H1 (cell line): Measurements from ENCODE around the gene LRBA. TPM values are rescaled to one million over a fixed set of nuclear protein-coding genes. Genes with fewer than 3 reads are reported as not detected.

ENCODE experiments used
- CTCF ChIA-PET: fragments of 300-600 bp; sonication (Branson Sonifier 250); formaldehyde crosslinking; loops from one replicate; lab custom pipeline; 2021; ENCODE audit not compliant: partially characterized antibody; lab: Charles Lee
- POLR2A ChIA-PET: fragments of 300-600 bp; sonication (Branson Sonifier 250); formaldehyde crosslinking; loops from one replicate; lab custom pipeline; 2021; ENCODE audit warnings: inconsistent platforms; ENCODE audit not compliant: partially characterized antibody; lab: Charles Lee
- DNase-seq, 2 experiments: peaks; one replicate each; pipeline versions ENCODE4 v3.0.0 to v3.0.0-alpha.2; 2010 to 2022; ENCODE audit warnings: low spot score in 2 of 2, low read depth in 1 of 2, mixed read lengths in 1 of 2
- FAIRE-seq: peaks from 2 replicates; lab custom pipeline; 2011; peaks lifted over from hg19 to GRCh38; lab: Jason Lieb, UNC
- H2AFZ ChIP-seq: 2 replicates; pipeline ENCODE4 v1.8.1; 2012; ENCODE audit warnings: low read length, inconsistent platforms
- H2AK5ac ChIP-seq: 2 replicates; pipeline ENCODE4 v1.6.1; 2013; ENCODE audit warnings: low read depth, low read length
- H2BK120ac ChIP-seq: replicated peaks from 2 replicates; pipeline ENCODE3; 2013; ENCODE audit warnings: low read depth, low read length, inconsistent platforms
- H2BK12ac ChIP-seq: 2 replicates; pipeline ENCODE4 v1.6.1; 2013; ENCODE audit warnings: low read depth, low read length
- H2BK15ac ChIP-seq: 2 replicates; pipeline ENCODE4 v1.6.1; 2013; ENCODE audit warnings: low read length
- H2BK20ac ChIP-seq: 2 replicates; pipeline ENCODE4 v1.6.1; 2013; ENCODE audit warnings: low read length
- H2BK5ac ChIP-seq: 2 replicates; pipeline ENCODE4 v1.6.1; 2013; ENCODE audit warnings: low read depth, low read length
- H3K14ac ChIP-seq: 2 replicates; pipeline ENCODE4 v1.6.1; 2013; ENCODE audit warnings: inconsistent platforms; ENCODE audit not compliant: insufficient read length
- H3K18ac ChIP-seq: 2 replicates; pipeline ENCODE4 v1.6.1; 2013; ENCODE audit warnings: low read length; ENCODE audit errors: extremely low read depth
- H3K23ac ChIP-seq: 2 replicates; pipeline ENCODE4 v1.6.1; 2013; ENCODE audit warnings: inconsistent platforms; ENCODE audit not compliant: insufficient read length
- H3K23me2 ChIP-seq: 2 replicates; pipeline ENCODE4 v1.6.1; 2013; ENCODE audit warnings: low read depth, low read length
- H3K27ac ChIP-seq: 2 replicates; pipeline ENCODE4 v1.6.1; 2011; ENCODE audit warnings: low read depth, low read length, inconsistent platforms
- H3K27me3 ChIP-seq, 4 experiments: replicated peaks in 1 of 4; 1 replicate in 1 of 4; 2 replicates in 3 of 4; pipeline versions ENCODE4 v1.6.1 to v1.8.1; 2011 to 2013; ENCODE audit warnings: low read length in 3 of 4, mild to moderate bottlenecking in 3 of 4, inconsistent platforms in 2 of 4, mixed read lengths in 2 of 4, moderate library complexity in 1 of 4; ENCODE audit not compliant: control insufficient read depth in 3 of 4, insufficient read depth in 3 of 4; ENCODE audit errors: extremely low read depth in 1 of 4
- H3K36me3 ChIP-seq, 4 experiments: 2 replicates each; pipeline versions ENCODE4 v1.6.1 to v1.8.1; 2011 to 2013; ENCODE audit warnings: mild to moderate bottlenecking in 4 of 4, low read length in 3 of 4, moderate library complexity in 2 of 4, control low read depth in 1 of 4, inconsistent platforms in 1 of 4; ENCODE audit not compliant: insufficient read depth in 4 of 4, control insufficient read depth in 2 of 4
- H3K4ac ChIP-seq: replicated peaks from 2 replicates; pipeline ENCODE3; 2013; ENCODE audit warnings: low read length, low read depth, mixed read lengths, inconsistent platforms; ENCODE audit not compliant: insufficient read length
- H3K4me1 ChIP-seq, 4 experiments: replicated peaks in 1 of 4; 1 replicate in 1 of 4; 2 replicates in 3 of 4; pipeline versions ENCODE4 v1.6.1 to v1.8.1; 2011 to 2013; ENCODE audit warnings: low read length in 3 of 4, inconsistent platforms in 2 of 4, mixed read lengths in 1 of 4; ENCODE audit not compliant: insufficient read depth in 4 of 4, control insufficient read depth in 3 of 4
- H3K4me2 ChIP-seq, 2 experiments: 2 replicates each; pipeline versions ENCODE4 v1.6.1 to v1.8.1; 2011 to 2013; ENCODE audit warnings: low read depth in 2 of 2, low read length in 2 of 2, control low read depth in 1 of 2, inconsistent platforms in 1 of 2, mild to moderate bottlenecking in 1 of 2; ENCODE audit not compliant: insufficient read depth in 1 of 2
- H3K4me3 ChIP-seq, 4 experiments: fragments of 200-600, 300-600 bp in 1 of 4; sonication (generic), shearing (Covaris generic), sonication (Bioruptor Twin) in 1 of 4; 2 replicates each; pipeline versions ENCODE4 v1.5.1 to v1.8.1; 2011 to 2016; ENCODE audit warnings: low read length in 4 of 4, low read depth in 3 of 4, control low read depth in 2 of 4, inconsistent platforms in 2 of 4, mild to moderate bottlenecking in 2 of 4, mixed read lengths in 1 of 4, moderate library complexity in 1 of 4; ENCODE audit not compliant: insufficient read depth in 2 of 4; ENCODE audit errors: extremely low read depth in 1 of 4
- H3K56ac ChIP-seq: replicated peaks from 2 replicates; pipeline ENCODE3; 2013; ENCODE audit warnings: low read depth, mild to moderate bottlenecking, mixed read lengths, low read length, inconsistent platforms; ENCODE audit not compliant: insufficient read length
- H3K79me1 ChIP-seq: 2 replicates; pipeline ENCODE4 v1.6.1; 2013; ENCODE audit warnings: low read depth, low read length, control low read depth
- H3K79me2 ChIP-seq, 2 experiments: 2 replicates each; pipeline versions ENCODE4 v1.6.1 to v1.8.1; 2012 to 2013; ENCODE audit warnings: low read length in 2 of 2, mild to moderate bottlenecking in 2 of 2, inconsistent platforms in 1 of 2; ENCODE audit not compliant: insufficient read depth in 2 of 2, control insufficient read depth in 1 of 2
- H3K9ac ChIP-seq, 4 experiments: replicated peaks in 1 of 4; 1 replicate in 1 of 4; 2 replicates in 3 of 4; pipeline versions ENCODE4 v1.6.1 to v1.8.1; 2011 to 2013; ENCODE audit warnings: low read depth in 3 of 4, low read length in 3 of 4, control low read depth in 2 of 4, mild to moderate bottlenecking in 2 of 4, moderate library complexity in 2 of 4, inconsistent platforms in 1 of 4; ENCODE audit errors: extremely low read depth in 1 of 4
- H3K9me3 ChIP-seq, 2 experiments: 2 replicates each; pipeline versions ENCODE4 v1.6.1 to v1.8.1; 2012 to 2013; ENCODE audit warnings: mild to moderate bottlenecking in 2 of 2, moderate library complexity in 2 of 2, control low read depth in 1 of 2, inconsistent platforms in 1 of 2, low read depth in 1 of 2, low read length in 1 of 2, mixed read lengths in 1 of 2; ENCODE audit not compliant: insufficient read depth in 2 of 2
- H4K20me1 ChIP-seq, 2 experiments: replicated peaks in 1 of 2; 2 replicates each; pipeline versions ENCODE3 to v1.8.1; 2011 to 2013; ENCODE audit warnings: inconsistent platforms in 2 of 2, low read length in 2 of 2, mild to moderate bottlenecking in 1 of 2; ENCODE audit not compliant: insufficient read depth in 2 of 2, control insufficient read depth in 1 of 2
- H4K5ac ChIP-seq: 2 replicates; pipeline ENCODE4 v1.6.1; 2013; ENCODE audit warnings: low read length, low read depth, mixed read lengths, inconsistent platforms; ENCODE audit not compliant: insufficient read length
- H4K8ac ChIP-seq: 2 replicates; pipeline ENCODE4 v1.8.0; 2013; ENCODE audit warnings: mild to moderate bottlenecking, moderate library complexity, low read length, inconsistent platforms; ENCODE audit not compliant: insufficient read depth; ENCODE audit errors: extremely low read depth
- H4K91ac ChIP-seq: replicated peaks from 2 replicates; pipeline ENCODE3; 2013; ENCODE audit warnings: low read length, mixed read lengths, inconsistent platforms; ENCODE audit not compliant: insufficient read length
- BACH1 ChIP-seq: IDR thresholded peaks from 2 replicates; pipeline ENCODE4 v1.6.1; 2012; ENCODE audit warnings: low read length, improper control_type of control experiment
- BRCA1 ChIP-seq: IDR thresholded peaks from 2 replicates; pipeline ENCODE4 v1.6.1; 2012; ENCODE audit warnings: low read depth, low read length, improper control_type of control experiment
- CBX5 ChIP-seq: fragments of 300-800, 300-1000 bp; sonication (generic); IDR thresholded peaks from 2 replicates; pipeline ENCODE4 v1.7.1; 2016; ENCODE audit warnings: antibody characterized with exemption, low read length, low read depth
- FOSL1 ChIP-seq: IDR thresholded peaks from 2 replicates; pipeline ENCODE4 v1.6.1; 2011; ENCODE audit warnings: mild to moderate bottlenecking, low read depth, low read length, moderate library complexity; ENCODE audit not compliant: insufficient read depth
- GABPA ChIP-seq: IDR thresholded peaks from 2 replicates; pipeline ENCODE4 v1.6.1; 2011; ENCODE audit warnings: mild to moderate bottlenecking, low read length, moderate library complexity, borderline replicate concordance; ENCODE audit not compliant: insufficient read depth
- KDM5A ChIP-seq: fragments of 200-600 bp; IDR thresholded peaks from 2 replicates; pipeline ENCODE4 v1.7.1; 2012; ENCODE audit warnings: mild to moderate bottlenecking, low read length, inconsistent platforms, mixed read lengths
- MAFK ChIP-seq: IDR thresholded peaks from 2 replicates; pipeline ENCODE4 v1.6.1; 2012; ENCODE audit warnings: low read depth, mild to moderate bottlenecking, improper control_type of control experiment, low read length
- NRF1 ChIP-seq: IDR thresholded peaks from 2 replicates; pipeline ENCODE4 v1.6.1; 2011; ENCODE audit warnings: mild to moderate bottlenecking, low read depth, low read length, improper control_type of control experiment
- SAP30 ChIP-seq: fragments of 300-600 bp; sonication (generic); IDR thresholded peaks from 2 replicates; pipeline ENCODE4 v1.7.1; 2012; ENCODE audit warnings: low read length, moderate library complexity, mild to moderate bottlenecking, inconsistent platforms; ENCODE audit not compliant: insufficient read depth, insufficient replicate concordance
- SIRT6 ChIP-seq: IDR thresholded peaks from one replicate; pipeline ENCODE4 v1.7.1; 2012; ENCODE audit warnings: low read length, inconsistent platforms
- SP2 ChIP-seq: IDR thresholded peaks from 2 replicates; pipeline ENCODE4 v1.6.1; 2012; ENCODE audit warnings: mild to moderate bottlenecking, low read length, inconsistent platforms
- TBP ChIP-seq: IDR thresholded peaks from 2 replicates; pipeline ENCODE4 v1.6.1; 2011; ENCODE audit warnings: low read depth, low read length, improper control_type of control experiment
- TEAD4 ChIP-seq: IDR thresholded peaks from 2 replicates; pipeline ENCODE4 v1.6.1; 2012; ENCODE audit warnings: low read depth, low read length, inconsistent platforms, mixed read lengths
- polyA plus RNA-seq, 7 experiments: library from polyadenylated mRNA; depleted of rRNA in 3 of 7; stranded (reverse) in 5 of 7; unstranded in 2 of 7; fragments of >200 nt in 5 of 7; fragments of 200-250 nt in 2 of 7; gene quantifications; 1 replicate in 5 of 7; 2 replicates in 1 of 7; 4 replicates in 1 of 7; pipeline versions ENCODE4 v1.2.1 to v1.2.3, GENCODE V29; 2011 to 2013; ENCODE audit warnings: missing spikeins in 2 of 7, mixed read lengths in 2 of 7
- total RNA-seq: library from RNA; stranded (reverse); fragmentation: NEBNext Ultra II Directional; extraction: Animal tissue kit (Norgen Biotek cat#: 25700); gene quantifications from 2 replicates; pipeline ENCODE4 v1.2.1, GENCODE V29; 2021
- TF ChIP-seq, protein P1 (sequence below), 3 experiments: IDR thresholded peaks; 1 replicate in 2 of 3; 2 replicates in 1 of 3; pipeline versions ENCODE4 v1.5.1 to v1.6.1; 2011; ENCODE audit warnings: low read length in 3 of 3, mild to moderate bottlenecking in 3 of 3, inconsistent platforms in 2 of 3, low read depth in 1 of 3, moderate library complexity in 1 of 3; ENCODE audit not compliant: insufficient read depth in 1 of 3; ENCODE audit errors: control extremely low read depth in 1 of 3

The LRBA gene
- total and polyA plus RNA-seq, 2 of the 8 experiments (the other 6 are each of a cell fraction or from before 2014, with no cell fraction given) = 54.6 to 83.2 TPM

- no peak overlapping the region for H2BK20ac ChIP-seq
- no peaks in the 10 kb centered on the region for H3K27me3 ChIP-seq
- H3K14ac ChIP-seq = no peak overlapping the region
- no peaks in the 10 kb centered on the region for H3K36me3 ChIP-seq
- POLR2A ChIA-PET = interaction anchor here (0.6 kb wide), 1 partner anchor 210 kb away, joined by 3 read pairs; no protein-coding TSS in a partner anchor
- no peak overlapping the region for H2BK5ac ChIP-seq
- no peaks in the 10 kb centered on the region for H3K79me1 ChIP-seq
- no peak overlapping the region for H3K9ac ChIP-seq
- no peak overlapping the region for H3K4ac ChIP-seq
- no peak overlapping the region for H3K4me3 ChIP-seq
- H2BK120ac ChIP-seq = no peak overlapping the region
- H2AK5ac ChIP-seq = no peak overlapping the region
- FAIRE-seq (peak; percentile 7), DNase-seq (no peak)
- no peak overlapping the region for H4K5ac ChIP-seq
- H2BK15ac ChIP-seq = no peak overlapping the region
- H4K91ac ChIP-seq = no peak overlapping the region
- H3K18ac ChIP-seq = no peak overlapping the region
- no peak overlapping the region for H3K23ac ChIP-seq
- no peak overlapping the region for H2BK12ac ChIP-seq
- no peak overlapping the region for H3K27ac ChIP-seq
- CTCF ChIA-PET = interaction anchor here (1.2 kb wide), 1 partner anchor 67 kb away, joined by 4 read pairs; no protein-coding TSS in a partner anchor
- H2AFZ ChIP-seq = no peak overlapping the region
- no peaks in the 10 kb centered on the region for H3K9me3 ChIP-seq
- H4K8ac ChIP-seq = no peak overlapping the region
- no peaks in the 10 kb centered on the region for H3K23me2 ChIP-seq
- peaks cover 0 to 6% (median under 1%) of the 10 kb centered on the region in 4 experiments; a peak in 3 of 7 replicates for H3K4me1 ChIP-seq
- H3K4me2 ChIP-seq = no peak overlapping the region
- peaks cover 0 to 1% of the 10 kb centered on the region in 2 experiments for H4K20me1 ChIP-seq
- no peaks in the 10 kb centered on the region for H3K79me2 ChIP-seq
- H3K56ac ChIP-seq = no peak overlapping the region
- TF ChIP-seq TEAD4 = no peak
- no peak for TF ChIP-seq SIRT6
- TF ChIP-seq, protein P1, sequence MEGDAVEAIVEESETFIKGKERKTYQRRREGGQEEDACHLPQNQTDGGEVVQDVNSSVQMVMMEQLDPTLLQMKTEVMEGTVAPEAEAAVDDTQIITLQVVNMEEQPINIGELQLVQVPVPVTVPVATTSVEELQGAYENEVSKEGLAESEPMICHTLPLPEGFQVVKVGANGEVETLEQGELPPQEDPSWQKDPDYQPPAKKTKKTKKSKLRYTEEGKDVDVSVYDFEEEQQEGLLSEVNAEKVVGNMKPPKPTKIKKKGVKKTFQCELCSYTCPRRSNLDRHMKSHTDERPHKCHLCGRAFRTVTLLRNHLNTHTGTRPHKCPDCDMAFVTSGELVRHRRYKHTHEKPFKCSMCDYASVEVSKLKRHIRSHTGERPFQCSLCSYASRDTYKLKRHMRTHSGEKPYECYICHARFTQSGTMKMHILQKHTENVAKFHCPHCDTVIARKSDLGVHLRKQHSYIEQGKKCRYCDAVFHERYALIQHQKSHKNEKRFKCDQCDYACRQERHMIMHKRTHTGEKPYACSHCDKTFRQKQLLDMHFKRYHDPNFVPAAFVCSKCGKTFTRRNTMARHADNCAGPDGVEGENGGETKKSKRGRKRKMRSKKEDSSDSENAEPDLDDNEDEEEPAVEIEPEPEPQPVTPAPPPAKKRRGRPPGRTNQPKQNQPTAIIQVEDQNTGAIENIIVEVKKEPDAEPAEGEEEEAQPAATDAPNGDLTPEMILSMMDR (IDR thresholded peaks at IDR 0.05; ENCODE audit: control extremely low read depth in 1 of 3, insufficient read depth in 1 of 3, low read depth in 1 of 3, low read length in 3 of 3) = no peak
- TF ChIP-seq SAP30 = no peak
- TF ChIP-seq CBX5 = no peak
- no peak for TF ChIP-seq SP2
- no peak for TF ChIP-seq BACH1
- TF ChIP-seq NRF1 = no peak
- no peak for TF ChIP-seq KDM5A
- TF ChIP-seq MAFK = no peak
- TF ChIP-seq BRCA1 = no peak
- no peak for TF ChIP-seq FOSL1
- no peak for TF ChIP-seq GABPA
- no peak for TF ChIP-seq TBP
These were observed 225.2 kb downstream of the LRBA start for GRCh38 chr4:150789864-150790263.
